GM19455 (cell line): Measurements from ENCODE around the gene SERBP1.
"Not testable (repeated sequence)": the region's sequence is repeated elsewhere in the genome, so short reads cannot be mapped to it uniquely, and the experiment has no call there.

Experiments
- ATAC-seq: cut with Tn5 transposase; IDR thresholded peaks from one replicate; pipeline ENCODE4 v1.9.1; 2021; ENCODE audit not compliant: unreplicated experiment

Gene SERBP1

GRCh38 chr1:67430358-67431155 is at the start of gene SERBP1:
SERBP1 (minus strand) TSS chr1:67430402; CDS start chr1:67430300, 102 bp downstream.
- peak; percentile 86 for ATAC-seq

- ATAC-seq: no peak
Observed at GRCh38 chr1:67479146-67479891, 49.1 kb upstream of the SERBP1 start.

GRCh38 chr1:67476906-67477305 is 46.7 kb upstream of the SERBP1 start:
- no peak for ATAC-seq

- no peak for ATAC-seq
Observed at GRCh38 chr1:67476006-67476482, 45.8 kb upstream of the SERBP1 start.

GRCh38 chr1:67472056-67472455 is 41.9 kb upstream of the SERBP1 start:
- no peak for ATAC-seq

GRCh38 chr1:67469431-67469830 is 39.2 kb upstream of the SERBP1 start:
- no peak for ATAC-seq

- no peak for ATAC-seq
Observed at GRCh38 chr1:67468066-67468718, 38.0 kb upstream of the SERBP1 start.

- ATAC-seq: no peak
Observed at GRCh38 chr1:67465375-67465774, 35.2 kb upstream of the SERBP1 start.

GRCh38 chr1:67464746-67465145 is 34.5 kb upstream of the SERBP1 start:
- no peak for ATAC-seq

GRCh38 chr1:67464058-67464457 is 33.9 kb upstream of the SERBP1 start:
- no peak for ATAC-seq

- ATAC-seq: no peak
Observed at GRCh38 chr1:67463298-67463955, 33.2 kb upstream of the SERBP1 start.

GRCh38 chr1:67460676-67461500 is 30.7 kb upstream of the SERBP1 start:
- ATAC-seq: no peak

GRCh38 chr1:67459068-67459467 is 28.9 kb upstream of the SERBP1 start:
- no peak for ATAC-seq

- ATAC-seq: no peak
Observed at GRCh38 chr1:67458663-67459062, 28.5 kb upstream of the SERBP1 start.

- ATAC-seq: no peak
Observed at GRCh38 chr1:67457247-67457646, 27.0 kb upstream of the SERBP1 start.

GRCh38 chr1:67451815-67452214 is 21.6 kb upstream of the SERBP1 start:
- ATAC-seq: no peak

GRCh38 chr1:67451356-67451755 is 21.2 kb upstream of the SERBP1 start:
- no peak for ATAC-seq

GRCh38 chr1:67446893-67447292 is 16.7 kb upstream of the SERBP1 start:
- ATAC-seq: no peak

GRCh38 chr1:67446014-67446413 is 15.8 kb upstream of the SERBP1 start:
- ATAC-seq: not testable (repeated sequence)

- ATAC-seq: no peak
Observed at GRCh38 chr1:67441739-67442281, 11.6 kb upstream of the SERBP1 start.
